Left kidney (tissue), 2 donors: ENCODE results near the gene ACP7. TPM values are rescaled to one million over a fixed set of nuclear protein-coding genes. Genes with fewer than 3 reads are reported as not detected.
"Not testable (repeated sequence)": the region's sequence is repeated elsewhere in the genome, so short reads cannot be mapped to it uniquely, and the experiment has no call there.

Source experiments
- DNase-seq: peaks from one replicate; pipeline ENCODE4 v3.0.0-alpha.2; 2013
- polyA plus RNA-seq: library from polyadenylated mRNA; unstranded; fragments of 120-200 nt; gene quantifications from one replicate; pipeline ENCODE4 v1.2.1, GENCODE V29; 2013; ENCODE audit not compliant: insufficient read length

Gene ACP7
- polyA plus RNA-seq, 1 donor: 0.78 TPM

DNA sequence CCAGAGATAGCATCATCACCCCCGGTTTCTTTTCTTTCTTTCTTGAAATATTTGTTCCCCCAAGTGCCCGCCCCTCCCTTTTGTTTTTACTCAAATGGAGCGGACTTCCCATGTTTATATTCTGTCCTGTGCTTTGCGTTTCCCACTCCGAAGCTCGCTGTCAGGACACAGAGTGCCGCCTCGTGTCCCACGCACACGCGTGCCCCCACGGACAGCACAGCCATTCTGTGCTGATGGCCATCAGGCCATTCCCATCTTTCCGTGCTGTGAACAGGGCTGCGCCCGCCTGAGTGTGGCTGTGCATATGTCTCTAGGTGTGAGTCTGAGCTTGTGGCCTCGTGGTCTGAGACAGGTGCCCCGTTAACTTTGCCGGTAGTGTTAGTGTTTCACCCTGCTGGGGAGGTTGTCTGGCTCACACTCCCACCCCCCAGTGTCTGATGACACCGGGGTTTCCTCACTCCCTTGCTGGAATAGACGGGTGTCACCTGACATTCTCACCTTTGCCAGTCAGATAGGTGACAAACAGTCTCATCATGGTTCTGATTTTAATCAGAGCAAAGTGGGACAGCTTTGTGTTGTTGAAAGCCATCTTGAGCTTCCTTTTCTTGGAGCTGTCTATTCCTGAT, 48.3 kb downstream of the ACP7 start:
- no peak for DNase-seq

DNA sequence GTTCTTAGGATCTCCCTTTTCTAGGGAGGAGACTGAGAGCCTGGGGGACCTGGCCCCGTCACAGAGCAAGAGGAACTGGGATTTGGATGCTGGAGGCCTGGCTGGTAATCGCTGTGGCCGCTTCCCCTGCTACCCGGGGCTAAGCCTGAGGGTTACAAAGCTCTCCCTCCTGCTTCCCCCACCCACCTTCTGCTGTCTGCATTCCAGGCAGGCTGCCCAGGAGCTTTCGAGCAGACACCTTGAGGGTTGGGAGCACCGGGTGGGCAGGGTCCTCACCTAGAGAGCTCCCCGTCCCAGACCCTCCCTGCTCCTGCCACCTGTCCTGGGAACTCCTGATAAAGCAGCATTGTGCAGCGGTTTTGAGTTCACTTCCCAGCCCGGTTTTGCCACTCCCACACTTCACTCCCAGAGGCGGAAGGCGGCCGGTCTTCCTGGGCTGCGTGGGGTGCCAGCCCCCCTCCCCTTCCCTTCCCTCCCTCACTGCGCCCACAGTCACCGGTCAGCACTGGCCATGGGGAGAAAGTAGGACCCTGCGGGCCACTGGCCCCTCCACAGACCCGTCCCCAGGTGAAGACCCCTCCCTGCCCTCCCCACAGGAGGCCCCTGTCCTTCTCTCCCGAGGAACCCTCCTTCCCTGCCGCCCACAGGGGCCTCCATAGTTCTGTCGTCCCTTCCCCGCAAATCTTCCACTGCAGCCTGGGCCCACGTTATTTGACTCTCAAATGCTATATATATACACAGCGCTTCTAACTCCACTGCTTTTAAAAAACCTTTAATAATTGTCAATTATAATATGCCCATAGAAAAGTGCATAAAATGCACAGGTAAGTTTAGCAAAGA, 49.5 kb downstream of the ACP7 start:
- DNase-seq: no peak

DNA sequence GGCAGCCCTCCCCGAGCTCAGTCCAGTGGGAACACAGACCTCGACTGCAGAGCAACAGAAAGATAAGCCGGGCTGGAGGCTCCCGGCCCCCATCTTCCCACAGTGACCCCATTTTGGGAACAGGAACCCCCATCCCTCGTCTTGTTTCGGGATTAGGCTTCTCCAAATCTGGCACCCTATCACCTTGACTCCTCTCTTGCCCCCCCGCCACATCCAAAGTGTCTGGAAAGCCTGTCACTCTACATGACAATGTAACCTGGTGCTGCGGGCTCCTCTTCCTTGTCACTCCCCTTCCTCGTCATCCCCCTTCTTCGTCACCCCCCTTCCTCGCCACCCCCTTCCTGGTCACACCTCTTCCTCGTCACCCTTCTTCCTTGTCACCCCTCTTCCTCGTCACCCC, 51.5 kb downstream of the ACP7 start:
- DNase-seq: no peak

DNA sequence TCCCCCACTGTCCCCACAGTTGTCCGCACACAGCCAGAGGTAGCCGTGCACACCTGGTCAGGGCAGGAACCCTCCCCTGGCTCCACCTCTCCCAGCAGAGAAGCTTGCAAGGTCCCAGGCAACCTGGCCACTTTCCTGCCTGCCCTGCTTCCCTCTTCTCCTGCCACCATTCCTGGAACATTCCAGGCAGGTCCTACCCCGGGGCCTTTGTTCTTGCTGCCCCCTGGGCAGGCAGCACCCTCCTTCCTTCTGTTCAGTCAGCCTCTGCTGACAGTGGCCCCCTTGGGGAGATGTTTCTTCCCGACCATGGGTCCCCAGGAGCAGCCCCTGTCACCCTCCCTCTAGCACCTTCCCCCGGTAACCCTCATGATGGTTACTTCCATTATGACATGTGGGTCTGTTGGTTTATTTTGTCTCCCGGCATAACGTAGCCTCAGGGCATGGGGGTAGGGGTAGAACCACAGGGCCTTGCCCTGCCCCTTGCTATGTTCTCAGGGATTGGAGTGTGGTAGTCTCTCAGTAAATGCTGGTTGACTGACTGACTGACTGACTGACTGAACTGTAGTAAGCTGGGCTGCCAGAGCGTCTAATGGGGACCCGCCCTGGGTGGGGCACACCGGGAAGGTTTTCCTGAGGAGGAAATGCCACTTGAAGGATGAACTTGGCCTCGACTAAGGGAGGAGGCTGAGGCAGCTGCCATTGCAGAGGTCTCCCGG, 52.2 kb downstream of the ACP7 start:
- no peak for DNase-seq

DNA sequence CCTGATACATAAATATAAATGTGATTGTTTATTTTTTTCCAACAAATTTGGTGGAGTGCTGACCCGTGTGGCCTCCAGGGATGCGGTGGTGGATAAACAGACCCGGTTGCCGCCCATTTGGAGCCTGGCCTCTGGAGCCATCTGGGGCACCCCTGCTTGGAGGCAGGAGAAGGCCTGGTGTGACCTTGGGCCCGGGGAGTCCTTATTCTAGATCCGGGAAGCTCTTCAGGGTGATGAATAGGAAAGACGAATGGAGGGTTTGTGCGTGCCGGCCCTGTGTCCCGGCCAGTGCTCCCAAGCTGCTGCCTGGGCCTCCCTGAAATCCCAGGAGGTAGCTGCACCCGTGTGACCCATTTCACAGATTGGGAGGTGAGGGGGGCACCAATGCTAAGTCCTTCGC, 53.0 kb downstream of the ACP7 start:
- no peak for DNase-seq

DNA sequence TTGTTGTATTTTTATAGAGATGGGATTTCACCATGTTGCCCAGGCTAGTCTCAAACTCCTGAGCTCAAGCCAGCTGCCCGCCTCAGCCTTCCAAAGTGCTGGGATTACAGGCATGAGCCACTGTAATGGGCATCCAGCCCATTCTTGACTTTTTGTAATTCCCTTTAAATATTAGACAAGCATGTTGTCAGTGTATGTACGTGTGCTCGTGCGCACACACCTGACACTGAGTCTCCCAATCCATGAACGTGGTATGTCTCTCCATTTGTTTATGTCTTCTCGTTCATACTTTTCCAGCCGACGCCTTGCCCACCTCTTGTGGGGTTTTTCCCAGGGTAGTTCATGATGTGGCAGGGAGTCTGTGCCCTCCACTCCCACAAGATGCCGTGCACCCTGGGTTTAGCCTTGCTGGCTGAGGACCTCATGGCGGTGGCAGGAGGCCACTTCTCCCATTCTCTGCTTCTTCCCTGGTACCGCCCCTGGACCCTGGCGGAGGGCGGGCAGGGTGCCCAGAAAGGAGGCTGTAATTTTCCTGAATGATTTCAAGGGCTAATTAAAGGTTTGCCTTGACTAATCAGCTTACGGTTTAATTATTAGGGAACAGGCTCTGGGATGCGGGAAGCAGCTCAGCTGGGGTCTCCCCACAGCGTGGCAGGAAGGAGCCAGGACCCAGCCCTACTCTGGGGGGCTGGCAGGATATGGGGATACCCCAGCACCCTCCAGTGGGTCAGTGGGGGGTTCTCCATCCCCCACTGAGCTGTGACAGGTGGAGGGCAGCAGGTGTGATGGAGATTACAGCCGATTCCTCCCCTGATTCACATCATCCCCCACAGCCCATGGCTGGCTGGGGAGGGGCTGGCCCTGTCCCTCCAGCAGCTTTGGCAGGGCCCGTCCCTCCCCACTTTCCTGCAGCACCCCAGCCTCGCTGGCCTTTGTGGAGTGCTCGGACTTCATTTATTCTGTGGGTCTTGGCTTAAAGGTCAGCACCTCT, 54.3 kb downstream of the ACP7 start:
- no peak for DNase-seq

DNA sequence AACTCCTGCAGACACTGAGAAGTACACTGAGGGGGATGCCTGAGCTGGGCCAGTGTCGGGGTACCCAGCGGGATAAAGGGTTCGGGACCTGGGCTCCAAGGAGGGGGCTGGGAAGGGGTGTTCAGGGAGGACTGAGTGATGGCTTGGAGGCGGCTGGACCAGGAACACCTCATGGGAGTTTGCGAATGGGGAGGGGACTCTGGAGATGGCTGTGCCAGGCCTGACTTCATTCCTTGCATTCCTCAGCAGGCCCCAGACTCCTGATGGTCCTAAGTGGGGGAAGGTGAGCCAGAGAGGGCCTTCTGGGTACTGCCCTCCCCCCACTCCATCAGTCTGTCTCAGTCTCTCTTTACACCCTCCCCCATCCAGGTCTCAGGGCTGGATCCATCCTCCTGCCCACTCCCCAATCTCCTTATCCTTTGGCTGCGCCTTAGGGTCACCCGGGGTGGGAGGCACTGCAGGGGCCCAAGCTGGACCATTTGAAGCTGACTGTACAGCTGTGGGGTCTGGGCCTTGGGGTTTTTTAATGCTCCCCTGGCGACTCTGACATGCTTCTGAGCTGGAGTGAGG, 55.2 kb downstream of the ACP7 start:
- no peak for DNase-seq

DNA sequence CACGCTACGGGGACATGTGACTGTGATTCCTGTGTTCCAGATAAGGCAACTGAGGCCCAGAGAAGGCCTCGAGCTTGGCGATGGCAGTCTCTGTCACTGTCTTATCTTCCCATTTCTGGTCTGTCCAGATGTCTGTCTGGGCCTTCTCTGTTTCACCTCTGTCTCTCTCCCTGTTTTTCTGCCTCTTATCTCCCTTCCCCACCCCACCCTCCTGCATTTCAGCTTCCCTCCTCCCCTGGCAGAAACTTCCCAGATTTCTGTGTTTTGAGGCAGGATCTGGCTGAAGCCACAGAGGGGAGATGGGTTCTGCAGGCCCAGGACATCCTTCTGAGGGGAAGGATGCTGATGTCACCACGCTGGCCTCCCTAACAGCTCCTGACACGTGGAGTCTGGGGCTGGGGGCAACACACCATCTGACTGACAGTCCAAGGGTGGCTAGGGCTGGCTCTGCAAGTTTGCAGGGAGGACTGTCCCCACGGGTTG, 55.8 kb downstream of the ACP7 start:
- DNase-seq: no peak

DNA sequence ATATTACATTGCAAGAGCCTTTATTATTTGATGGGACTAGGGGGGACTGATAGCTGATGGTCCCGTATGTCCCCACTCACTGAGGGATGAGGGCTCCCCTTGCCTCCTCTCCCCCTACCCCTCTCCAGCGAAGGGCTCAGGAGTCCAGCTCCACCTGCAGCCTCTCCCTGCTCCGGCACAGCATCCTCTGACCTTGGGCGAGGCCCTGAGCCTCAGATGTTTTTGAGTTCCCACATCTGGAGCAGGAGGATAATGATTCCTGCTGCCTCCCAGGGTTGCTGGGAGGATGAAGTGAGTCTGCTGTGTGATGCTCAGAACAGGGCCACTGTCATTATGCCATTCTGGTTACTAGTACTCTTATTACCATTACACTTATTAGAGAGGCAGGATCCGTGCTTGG, 56.4 kb downstream of the ACP7 start:
- DNase-seq: no peak

DNA sequence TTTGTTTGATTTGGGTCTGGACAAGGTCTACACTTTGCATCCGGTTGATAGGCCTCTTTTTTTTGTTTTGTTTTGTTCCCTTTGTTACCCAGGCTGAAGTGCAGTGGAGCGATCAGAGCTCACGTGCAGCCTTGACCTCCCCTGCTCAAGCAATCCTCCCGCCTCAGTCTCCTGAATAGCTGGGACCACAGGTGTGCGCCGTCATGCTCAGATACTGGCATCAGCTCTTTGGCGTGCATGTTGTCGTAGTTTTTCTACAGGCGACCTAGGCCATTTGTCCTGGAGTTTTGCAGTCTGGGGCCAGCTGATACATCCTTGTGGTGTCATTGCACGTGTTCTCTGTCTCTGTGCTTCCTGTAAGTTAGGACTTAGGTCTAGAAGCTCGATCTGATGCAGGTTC, 57.8 kb downstream of the ACP7 start:
- no peak for DNase-seq

DNA sequence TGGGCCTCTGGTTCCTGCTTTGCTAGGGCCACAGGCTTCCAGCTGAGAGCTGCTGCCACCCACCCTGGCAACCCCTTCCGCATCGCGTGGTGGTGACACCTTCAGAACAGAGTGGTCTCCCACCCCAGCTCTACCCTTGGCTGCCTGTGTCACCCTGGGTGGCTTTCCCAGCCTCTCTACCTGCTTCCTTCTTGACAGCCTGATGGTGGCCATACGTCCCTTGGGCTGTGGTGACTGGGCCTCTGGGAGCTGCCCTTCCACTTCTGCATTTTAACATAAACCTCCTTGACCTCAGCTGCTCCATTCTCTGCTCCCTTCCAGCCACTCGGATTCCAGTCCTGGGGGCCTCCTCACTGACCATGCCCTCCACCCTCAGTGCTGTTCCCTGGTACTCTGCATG, 58.5 kb downstream of the ACP7 start:
- DNase-seq: no peak

DNA sequence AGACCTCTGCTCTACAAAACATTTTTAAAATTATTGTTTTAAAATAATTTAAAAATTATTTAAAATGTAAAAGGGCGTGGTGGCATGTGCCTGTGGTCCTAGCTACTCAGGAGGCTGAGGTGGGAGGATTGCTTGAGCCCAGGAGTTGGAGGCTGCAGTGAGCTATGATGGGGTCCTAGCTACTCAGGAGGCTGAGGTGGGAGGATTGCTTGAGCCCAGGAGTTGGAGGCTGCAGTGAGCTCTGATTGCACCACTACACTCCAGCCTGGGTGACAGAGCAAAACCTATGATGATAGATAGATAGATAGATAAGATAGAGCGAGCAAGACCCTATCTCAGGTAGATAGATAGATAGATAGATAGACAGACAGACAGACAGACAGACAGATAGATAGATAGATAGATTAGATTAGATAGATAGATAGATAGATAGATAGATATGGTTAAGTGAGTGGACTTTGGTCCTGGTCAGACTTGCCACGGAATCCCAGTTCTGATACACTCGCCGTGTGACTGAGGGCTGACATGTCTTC, 59.7 kb downstream of the ACP7 start:
- not testable (repeated sequence) for DNase-seq

DNA sequence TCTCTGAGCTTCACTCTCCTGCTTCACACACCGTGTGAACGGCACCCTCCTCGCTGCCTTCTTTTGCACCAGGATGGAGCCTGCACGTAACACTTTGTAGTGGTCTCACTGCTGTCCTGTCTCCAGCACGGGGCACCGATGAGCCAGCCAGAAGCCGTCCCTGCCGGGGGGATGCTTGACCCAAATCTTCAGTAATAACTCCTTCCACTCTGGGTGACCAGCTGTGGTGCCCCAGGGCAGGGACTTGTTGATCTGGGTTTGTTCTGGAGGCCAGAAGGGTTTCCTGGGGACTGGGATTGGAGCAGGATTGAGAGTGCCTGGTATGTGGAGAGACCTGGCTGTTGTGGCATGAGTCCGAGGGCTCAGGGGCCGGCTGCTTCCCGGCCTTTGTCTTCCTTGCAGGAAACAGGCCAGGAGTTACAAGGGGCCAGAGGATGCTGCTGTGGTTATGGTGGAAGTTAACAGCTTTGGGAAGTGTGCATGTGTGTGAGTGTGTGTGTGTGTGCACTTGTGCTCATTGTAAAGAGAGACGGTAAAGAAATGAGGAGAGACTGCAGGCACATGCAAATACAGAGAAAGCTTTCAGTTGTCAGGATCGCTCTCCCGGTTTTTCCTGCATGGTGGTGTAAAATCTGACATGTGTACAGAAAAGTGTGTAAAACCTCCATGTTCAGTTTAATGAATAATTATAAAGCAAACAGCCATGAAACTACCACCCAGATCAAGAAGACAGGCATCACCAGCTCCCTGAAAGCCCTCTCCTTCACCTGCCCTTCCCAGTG, 60.3 kb downstream of the ACP7 start:
- DNase-seq: no peak

DNA sequence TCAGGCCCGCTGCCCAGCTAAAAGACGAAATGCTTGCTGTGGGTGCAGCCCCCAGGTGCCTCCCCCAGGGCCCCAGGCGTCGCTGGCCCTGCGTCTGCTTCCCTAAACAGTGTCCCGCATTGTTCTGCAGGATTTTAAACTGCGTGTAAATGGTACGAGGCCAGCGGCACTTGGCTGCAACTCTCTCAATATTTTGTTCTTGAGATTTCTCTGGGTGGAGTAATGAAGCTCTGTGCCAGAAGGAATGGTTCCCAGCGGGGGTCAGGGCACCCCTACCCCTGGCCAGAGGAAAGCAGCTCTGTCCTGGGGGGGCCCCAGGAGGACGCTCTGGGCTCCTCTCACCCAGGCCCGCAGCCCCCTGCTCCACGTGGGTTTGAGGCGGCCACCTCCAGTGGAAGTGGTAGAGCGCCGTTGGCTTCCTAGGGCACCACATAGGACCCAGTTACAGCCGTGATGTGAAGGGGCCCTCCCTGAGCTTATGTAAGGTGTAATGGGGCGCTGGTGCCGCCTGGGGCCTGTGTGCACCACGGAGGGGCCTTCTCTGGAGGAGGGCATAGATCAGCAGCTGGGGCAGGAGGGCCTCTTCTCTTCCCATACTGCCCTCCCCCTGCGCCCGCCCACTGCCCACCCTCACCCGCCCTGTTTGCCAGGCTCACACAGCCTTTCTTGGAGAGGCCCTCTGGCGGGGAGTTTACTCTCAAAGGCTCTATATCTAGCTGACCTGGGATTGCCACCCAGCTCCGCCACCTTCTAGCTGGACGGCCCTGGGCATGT, 61.2 kb downstream of the ACP7 start:
- no peak for DNase-seq

DNA sequence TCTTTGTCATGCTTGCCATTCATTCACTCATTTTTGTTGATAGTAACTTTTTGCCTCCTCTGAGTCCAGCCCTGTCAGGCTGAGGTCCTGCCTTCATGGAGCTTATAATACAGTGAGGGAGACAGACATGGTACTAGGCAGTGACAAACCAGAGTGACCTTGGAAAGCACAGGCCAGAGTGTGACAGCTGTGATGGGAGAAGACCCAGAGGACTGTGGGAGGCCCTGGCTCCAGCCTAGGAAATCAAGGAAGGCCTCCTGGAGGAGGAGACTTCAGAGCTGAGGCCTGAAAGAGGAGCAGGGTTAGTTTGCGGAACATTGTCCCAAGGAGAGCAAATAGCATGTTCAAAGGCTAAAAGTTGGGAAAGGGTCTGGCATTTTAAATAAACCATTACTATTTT, 61.9 kb downstream of the ACP7 start:
- DNase-seq: no peak

DNA sequence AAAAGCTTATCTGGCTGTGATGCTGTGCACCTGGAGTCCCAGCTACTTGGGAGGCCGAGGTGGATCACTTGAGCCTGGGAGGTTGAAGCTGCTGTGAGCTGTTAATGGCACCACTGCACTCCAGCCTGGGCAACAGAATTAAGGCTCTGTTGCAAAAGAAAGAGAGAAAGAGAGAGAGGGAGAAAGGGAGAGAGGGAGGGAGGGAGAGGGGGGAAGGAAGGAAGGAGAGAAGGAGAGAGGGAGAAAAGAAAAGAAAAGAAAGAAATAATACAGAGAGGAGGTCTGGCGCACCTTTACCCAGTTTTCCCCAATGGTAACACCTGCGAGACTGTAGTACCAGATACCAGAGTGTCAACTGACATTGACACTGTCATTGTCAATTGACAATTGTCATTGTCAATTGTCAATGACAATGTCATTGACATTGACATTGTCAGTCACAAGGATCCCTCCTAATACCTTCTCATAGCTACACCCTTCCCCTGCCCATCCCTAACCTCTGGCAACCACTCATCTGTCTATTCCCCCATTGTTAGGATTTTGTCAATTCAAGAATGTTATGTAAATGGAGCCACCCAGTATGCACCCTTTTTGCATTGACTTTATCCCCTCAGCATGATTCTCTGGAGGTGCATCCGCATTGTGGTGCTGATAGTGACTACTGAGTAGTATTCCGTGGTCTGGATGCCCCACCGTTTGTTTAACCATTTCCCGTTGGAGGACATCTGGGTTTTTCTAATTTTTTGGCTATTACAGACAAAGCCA, 62.7 kb downstream of the ACP7 start:
- DNase-seq: no peak

DNA sequence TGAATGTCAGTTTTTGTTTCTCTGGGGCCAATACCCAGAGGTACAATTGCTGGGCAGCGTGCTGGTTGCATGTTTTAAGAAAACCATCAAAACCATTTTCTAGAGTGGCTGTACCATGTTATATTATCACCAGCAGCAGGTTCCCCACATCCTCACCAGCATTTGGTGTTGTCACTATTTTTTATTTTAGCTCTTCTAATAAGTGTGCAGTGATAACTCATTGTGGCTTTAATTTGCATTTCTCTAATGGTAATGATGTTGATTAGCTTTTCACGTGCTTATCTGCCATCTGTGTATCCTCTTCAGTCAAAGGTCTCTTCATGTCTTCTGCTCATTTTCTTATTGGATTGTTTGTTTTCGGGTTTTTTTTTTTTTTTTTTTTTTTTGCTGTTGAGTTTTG, 63.3 kb downstream of the ACP7 start:
- DNase-seq: no peak

DNA sequence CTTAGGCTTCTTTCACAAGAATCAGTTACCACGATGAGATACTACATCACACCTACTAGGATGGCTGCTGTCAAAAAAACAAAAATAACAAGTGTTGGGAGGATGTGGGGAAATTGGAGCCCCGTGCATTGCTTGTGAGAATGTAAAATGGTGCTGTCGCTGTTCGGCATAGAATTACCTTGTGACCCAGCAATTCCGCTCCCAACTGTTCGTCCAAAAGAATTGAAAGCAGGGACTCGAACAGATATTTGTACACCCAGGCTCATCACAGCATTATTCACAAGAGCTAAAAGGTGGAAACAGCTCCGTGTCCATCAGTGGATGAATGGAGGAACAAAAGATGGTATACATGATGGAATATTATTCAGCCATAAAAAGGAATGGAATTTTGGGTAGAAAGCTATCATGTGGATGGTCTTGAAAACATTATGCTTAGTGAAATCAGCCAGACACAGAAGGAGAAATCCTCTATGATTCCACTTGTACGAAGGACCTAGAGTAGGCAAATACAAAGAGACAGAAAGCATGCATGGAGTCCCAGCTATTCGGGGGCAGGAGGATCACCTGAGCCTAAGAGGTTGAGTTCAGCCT, 64.9 kb downstream of the ACP7 start:
- no peak for DNase-seq
